Rectal smooth muscle tissue (tissue), 1 donor: ENCODE data around the gene C12orf42.

Experiments
- H3K27ac ChIP-seq: one replicate; pipeline ENCODE4 v1.7.0; 2013; ENCODE audit warnings: low read depth, low read length, inconsistent platforms
- H3K27me3 ChIP-seq: one replicate; pipeline ENCODE4 v1.7.0; 2013; ENCODE audit warnings: low read length; ENCODE audit not compliant: control insufficient read depth, insufficient read depth
- H3K36me3 ChIP-seq: one replicate; pipeline ENCODE4 v1.7.0; 2013; ENCODE audit warnings: low read length; ENCODE audit not compliant: control insufficient read depth, insufficient read depth
- H3K4me1 ChIP-seq: one replicate; pipeline ENCODE4 v1.7.0; 2013; ENCODE audit warnings: low read length; ENCODE audit not compliant: control insufficient read depth, insufficient read depth
- H3K4me3 ChIP-seq: one replicate; pipeline ENCODE4 v1.7.0; 2013; ENCODE audit warnings: low read length
- H3K9ac ChIP-seq: one replicate; pipeline ENCODE4 v1.7.0; 2013; ENCODE audit warnings: low read length

Gene C12orf42

GRCh38 chr12:103268831-103269514, 226.8 kb downstream of the C12orf42 start:
- Histone ChIP-seq H3K4me1 (no peaks in the 10 kb centered on the region), H3K4me3 (no peak overlapping the region), H3K27ac (no peak overlapping the region), H3K9ac (no peak overlapping the region), H3K27me3 (no peaks in the 10 kb centered on the region), H3K36me3 (no peaks in the 10 kb centered on the region)

- H3K36me3 ChIP-seq: no peaks in the 10 kb centered on the region
- H3K27me3 ChIP-seq: no peaks in the 10 kb centered on the region
- no peak overlapping the region for H3K4me3 ChIP-seq
- no peak overlapping the region for H3K9ac ChIP-seq
- no peak overlapping the region for H3K27ac ChIP-seq
- no peaks in the 10 kb centered on the region for H3K4me1 ChIP-seq
These were observed 238.0 kb downstream of the C12orf42 start for GRCh38 chr12:103257763-103258162.
